K562 (cell line): Measurements from ENCODE around the gene MYL12A. TPM values are rescaled to one million over a fixed set of nuclear protein-coding genes. Genes with fewer than 3 reads are reported as not detected.

Source experiments
- ATAC-seq: fragments of 200-7000 bp; cut with Tn5 transposase; 3 replicates; pipeline ENCODE4 v1.9.1; 2020; ENCODE audit warnings: moderate library complexity
- BruUV-seq: library from RNA; stranded (reverse); fragments of 400-500 nt; replicated peaks from 2 replicates; lab custom pipeline; 2021; lab: Mats Ljungman, UMichigan
- CTCF ChIA-PET: fragments of 300-600 bp; formaldehyde crosslinking; extraction: SDS; loops from one replicate; lab custom pipeline; 2021; ENCODE audit warnings: low intra/inter-chr PET ratio; lab: Yijun Ruan, JAX
- POLR2A ChIA-PET: fragments of 300-600, 350-650 bp; sonication (Branson Sonifier 250); formaldehyde crosslinking; extraction: SDS; loops from one replicate; lab custom pipeline; 2021; ENCODE audit warnings: antibody characterized with exemption, inconsistent platforms; lab: Yijun Ruan, JAX
- DNase-seq, 4 experiments: peaks; one replicate each; pipeline versions ENCODE4 v3.0.0 to v3.0.0-alpha.2; 2011 to 2018; ENCODE audit warnings: low spot score in 3 of 4, mixed read lengths in 3 of 4; ENCODE audit errors: extremely low read depth in 1 of 4
- FAIRE-seq: peaks from 2 replicates; lab custom pipeline; 2011; peaks lifted over from hg19 to GRCh38; lab: Jason Lieb, UNC
- H2AFZ ChIP-seq: 2 replicates; pipeline ENCODE4 v1.6.0; 2011; ENCODE audit warnings: low read depth, low read length, control low read depth, inconsistent platforms
- H3K27ac ChIP-seq: fragments of 200-600 bp; 3 replicates; pipeline ENCODE4 v1.8.0; 2011; ENCODE audit warnings: low read depth, mild to moderate bottlenecking, control low read depth, inconsistent platforms, low read length, moderate library complexity, mixed read lengths; ENCODE audit errors: extremely low read depth
- H3K27me3 ChIP-seq, 2 experiments: fragments of 300-600 bp in 1 of 2; 2 replicates in 1 of 2; 3 replicates in 1 of 2; pipeline versions ENCODE4 v1.6.0 to v1.8.0; 2011; ENCODE audit warnings: inconsistent platforms in 2 of 2, low read length in 2 of 2, mild to moderate bottlenecking in 1 of 2, mixed read lengths in 1 of 2, moderate library complexity in 1 of 2; ENCODE audit not compliant: control insufficient read depth in 2 of 2, insufficient read depth in 2 of 2
- H3K36me3 ChIP-seq: fragments of 300-600 bp; 3 replicates; pipeline ENCODE4 v1.8.0; 2011; ENCODE audit warnings: mild to moderate bottlenecking, low read length, inconsistent platforms; ENCODE audit not compliant: control insufficient read depth, insufficient read depth
- H3K4me1 ChIP-seq, 2 experiments: fragments of 200-600 bp in 1 of 2; replicated peaks in 1 of 2; 2 replicates in 1 of 2; 3 replicates in 1 of 2; pipeline versions ENCODE4 v1.5.1 to v1.8.0; 2011; ENCODE audit warnings: inconsistent platforms in 2 of 2, low read length in 2 of 2, mild to moderate bottlenecking in 1 of 2, mixed read lengths in 1 of 2, moderate library complexity in 1 of 2; ENCODE audit not compliant: control insufficient read depth in 2 of 2, insufficient read depth in 2 of 2
- H3K4me2 ChIP-seq: 2 replicates; pipeline ENCODE4 v1.6.1; 2011; ENCODE audit warnings: low read length, control low read depth, inconsistent platforms, mixed read lengths; ENCODE audit not compliant: insufficient read depth
- H3K4me3 ChIP-seq: fragments of 200-600 bp; sonication (generic), shearing (Covaris generic); 2 replicates; pipeline ENCODE4 v1.5.1; 2016; ENCODE audit warnings: control low read depth, inconsistent platforms
- H3K79me2 ChIP-seq: fragments of 200-600 bp; 3 replicates; pipeline ENCODE4 v1.8.0; 2011; ENCODE audit warnings: low read length, inconsistent platforms; ENCODE audit not compliant: control insufficient read depth, insufficient read depth
- H3K9ac ChIP-seq, 2 experiments: 2 replicates each; pipeline versions ENCODE4 v1.6.0 to v1.6.1; 2011; ENCODE audit warnings: low read depth in 2 of 2, low read length in 2 of 2, control low read depth in 1 of 2, inconsistent platforms in 1 of 2, mild to moderate bottlenecking in 1 of 2, mixed read lengths in 1 of 2; ENCODE audit not compliant: insufficient read depth in 1 of 2
- H3K9me1 ChIP-seq: one replicate; pipeline ENCODE4 v1.6.0; 2011; ENCODE audit warnings: inconsistent platforms, mild to moderate bottlenecking, low read length, moderate library complexity; ENCODE audit not compliant: control insufficient read depth, insufficient read depth
- H3K9me3 ChIP-seq: replicated peaks from 2 replicates; pipeline ENCODE4 v1.5.1; 2011; ENCODE audit warnings: low read depth, low read length, inconsistent platforms; ENCODE audit not compliant: control insufficient read depth, insufficient read depth
- H4K20me1 ChIP-seq: replicated peaks from 2 replicates; pipeline ENCODE4 v1.6.1; 2011; ENCODE audit warnings: low read length, inconsistent platforms, mixed read lengths; ENCODE audit not compliant: control insufficient read depth, insufficient read depth
- ADNP ChIP-seq: fragments of 200-800 bp; sonication (Bioruptor generic); IDR thresholded peaks from 2 replicates; pipeline ENCODE4 v1.6.1; 2016; ENCODE audit warnings: missing genetic modification characterization, missing compliant biosample characterization
- BRCA1 ChIP-seq, 2 experiments: fragments of 450-650 bp in 1 of 2; sonication (generic) in 1 of 2; formaldehyde crosslinking in 1 of 2; IDR thresholded peaks; 2 replicates each; pipeline versions ENCODE4 v1.5.0 to v1.6.1; 2017 to 2020; ENCODE audit warnings: mild to moderate bottlenecking in 1 of 2, missing genetic modification reagents in 1 of 2
- MAZ ChIP-seq, 2 experiments: fragments of 450-650 bp in 1 of 2; sonication (generic) in 1 of 2; formaldehyde crosslinking; IDR thresholded peaks in 1 of 2; conservative IDR thresholded peaks in 1 of 2; 2 replicates each; pipeline versions ENCODE4 v1.4.0 to v1.5.0; 2020; ENCODE audit warnings: mild to moderate bottlenecking in 1 of 2, missing genetic modification reagents in 1 of 2
- PHF21A ChIP-seq: fragments of 450-650 bp; IDR thresholded peaks from 2 replicates; pipeline ENCODE4 v1.6.1; 2017; ENCODE audit warnings: low read depth, borderline replicate concordance
- RAD21 ChIP-seq, 2 experiments: fragments of 250-450 bp in 1 of 2; fragments of 450-650 bp in 1 of 2; sonication (Bioruptor Pico) in 1 of 2; formaldehyde crosslinking in 1 of 2; IDR thresholded peaks in 1 of 2; conservative IDR thresholded peaks in 1 of 2; 2 replicates each; pipeline versions ENCODE4 v1.4.0 to v1.8.0; 2020 to 2022; ENCODE audit warnings: mild to moderate bottlenecking in 2 of 2, moderate library complexity in 1 of 2
- RB1 ChIP-seq: fragments of 450-650 bp; IDR thresholded peaks from 2 replicates; pipeline ENCODE4 v1.6.1; 2017; ENCODE audit warnings: low read depth, mild to moderate bottlenecking
- SOX6 ChIP-seq: fragments of 450-650 bp; IDR thresholded peaks from 2 replicates; pipeline ENCODE4 v1.6.1; 2014; ENCODE audit warnings: mild to moderate bottlenecking
- U2AF2 ChIP-seq: fragments of 200-400 bp; formaldehyde crosslinking; optimal IDR thresholded peaks from 2 replicates; pipeline ENCODE3; 2017; ENCODE audit warnings: low read depth, mild to moderate bottlenecking, low read length
- ZBED1 ChIP-seq: IDR thresholded peaks from 2 replicates; pipeline ENCODE4 v1.6.1; 2014
- ZC3H8 ChIP-seq: fragments of 450-650 bp; IDR thresholded peaks from 2 replicates; pipeline ENCODE4 v1.6.1; 2017
- ZNF143 ChIP-seq: sonication (generic); formaldehyde crosslinking; IDR thresholded peaks from 2 replicates; pipeline ENCODE4 v1.9.0; 2022; ENCODE audit warnings: mild to moderate bottlenecking, missing genetic modification reagents
- WGBS: fragments of 100-300 bp; shearing (Covaris generic); methylation state at CpG from one replicate; pipeline ENCODE4 v1.1.6; 2016; ENCODE audit warnings: low coverage, mixed read lengths; ENCODE audit not compliant: insufficient coverage; ENCODE audit errors: missing lambda C conversion rate; 5-methylcytosine and 5-hydroxymethylcytosine counted together
- in situ Hi-C: fragments of 300-500 bp; cut with MboI; formaldehyde crosslinking; loops from 4 replicates; pipeline ENCODE4 v1.15.0; 2018; ENCODE audit warnings: inconsistent platforms, mixed read lengths
- intact Hi-C: fragments of 100-400 bp; cut with micrococcal nuclease; formaldehyde crosslinking; loops from 2 replicates; pipeline ENCODE4 v1.14.2; 2022
- polyA plus RNA-seq, 8 experiments: library from polyadenylated mRNA; depleted of rRNA in 4 of 8; stranded (reverse) in 5 of 8; unstranded in 3 of 8; fragments of >200 nt; fragmentation: Nextera tagmentation in 2 of 8; fragmentation: Illumina TruSeq in 1 of 8; extraction: Ambion mirVana in 2 of 8; extraction: Trizol in 1 of 8; gene quantifications; 2 replicates each; pipeline versions ENCODE4 v1.2.1 to v1.2.3, GENCODE V29; 2011 to 2014; ENCODE audit warnings: inconsistent platforms in 1 of 8, missing spikeins in 1 of 8
- total RNA-seq, 7 experiments: library from RNA; depleted of rRNA in 6 of 7; stranded (reverse); fragments of >200 nt in 6 of 7; fragmentation: Illumina TruSeq in 2 of 7; extraction: Trizol in 2 of 7; gene quantifications; 2 replicates each; pipeline versions ENCODE4 v1.2.1 to v1.2.3, GENCODE V29; 2011 to 2021; ENCODE audit warnings: low replicate concordance in 1 of 7
- TF ChIP-seq, protein P1 (sequence below): sonication (generic); formaldehyde crosslinking; IDR thresholded peaks from 2 replicates; pipeline ENCODE4 v1.8.0; 2023; ENCODE audit warnings: missing genetic modification reagents, mild to moderate bottlenecking, borderline replicate concordance
- TF ChIP-seq, protein P2 (sequence below): fragments of 450-650 bp; conservative IDR thresholded peaks from 2 replicates; pipeline ENCODE4 v1.6.1; 2016; ENCODE audit warnings: missing genetic modification characterization, low read depth, mild to moderate bottlenecking, missing compliant biosample characterization, moderate library complexity
- TF ChIP-seq, protein P3 (sequence below): IDR thresholded peaks from 2 replicates; pipeline ENCODE4 v1.6.1; 2011; ENCODE audit not compliant: insufficient read length; ENCODE audit errors: extremely low read depth

The MYL12A gene
- total and polyA plus RNA-seq, 9 of the 15 experiments (the other 6 are each of a cell fraction or from before 2014, with no cell fraction given) = 308 to 1,031 (median 559) TPM

DNA sequence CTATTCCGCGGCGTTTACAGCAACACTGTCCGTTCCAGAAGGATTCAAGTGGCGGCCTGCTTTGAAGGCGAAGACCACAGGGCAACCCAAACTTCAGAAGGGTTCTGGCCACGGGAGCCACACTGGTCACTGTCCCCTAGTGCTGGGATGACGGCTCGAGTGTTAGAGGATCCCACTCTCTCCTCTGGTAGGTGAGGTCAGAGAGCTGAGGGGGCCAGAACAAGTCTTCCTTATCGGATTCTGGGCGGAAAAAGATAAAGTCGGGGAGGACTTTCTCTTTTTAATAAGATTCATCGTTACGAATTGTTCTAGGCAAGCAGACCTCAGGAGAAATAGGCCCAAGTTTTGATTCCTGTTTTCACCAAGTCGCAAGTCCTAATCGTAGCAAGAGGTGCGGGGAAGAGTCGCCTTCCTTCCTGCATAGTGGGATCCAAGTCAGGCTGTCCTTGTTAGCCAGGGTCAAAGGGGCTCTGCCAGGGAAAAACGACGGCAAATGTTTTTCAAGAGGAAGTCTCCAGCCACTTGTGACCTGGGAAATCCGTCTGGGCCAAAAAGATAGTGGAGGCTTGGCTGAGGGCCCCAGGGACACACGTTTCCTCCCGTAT lies 864 bp upstream of the MYL12A start:
- H3K27ac ChIP-seq = peak overlapping the region; percentile 100
- POLR2A ChIA-PET = interaction anchor here (0.6 to 4.1 kb wide), 58 partner anchors 9 to 591 kb away, joined by 3 to 35 read pairs (median 4); partner anchors contain the start of genes MYL12B, MYOM1 and SMCHD1
- in situ Hi-C loops (loop anchor here (5.0 kb wide), 1 partner anchor 304 kb away; no protein-coding TSS in a partner anchor), intact Hi-C loops (loop anchor here (1.0 to 5.0 kb wide), 7 partner anchors 59 to 480 kb away; no protein-coding TSS in a partner anchor)
- peaks cover 61% of the 10 kb centered on the region for H3K79me2 ChIP-seq
- H4K20me1 ChIP-seq = peaks cover 14% of the 10 kb centered on the region; the same call in 1 of the 2 replicates
- peak overlapping the region; percentile 90 for H3K4me2 ChIP-seq
- BruUV-seq = no TSS peak
- no peak for FAIRE-seq
- peaks cover 3 to 13% of the 10 kb centered on the region in 2 experiments; a peak in 3 of 5 replicates for H3K4me1 ChIP-seq
- ATAC-seq = peak; percentile 65
- no peaks in the 10 kb centered on the region for H3K27me3 ChIP-seq
- peak; percentile 79 to 89 (median 80) for DNase-seq
- H2AFZ ChIP-seq = peak overlapping the region; percentile 100
- H3K36me3 ChIP-seq = peaks cover 32% of the 10 kb centered on the region
- CTCF ChIA-PET = interaction anchor here (0.7 to 4.3 kb wide), 6 partner anchors 299 to 821 kb away, joined by 3 to 64 read pairs (median 3); no protein-coding TSS in a partner anchor
- H3K9ac ChIP-seq = peak overlapping the region; percentile 93 to 99
- H3K4me3 ChIP-seq = peak overlapping the region; percentile 92
- H3K9me3 ChIP-seq = 0 out of 2 replicates have a peak, but pooled peaks cover 2% of the 10 kb centered on the region
- H3K9me1 ChIP-seq = no peaks in the 10 kb centered on the region
- under 1% methylated on average over 23 of the region's 23 CpGs for WGBS
- TF ChIP-seq RB1 (no peak), RAD21 (CRISPR knock-in tag; conservative IDR thresholded peaks at IDR 0.05 in 1 of 2, IDR thresholded peaks at IDR 0.05 in 1 of 2) (no peak), BRCA1 (IDR thresholded peaks at IDR 0.05) (no peak), BRCA1 (CRISPR knock-in tag; IDR thresholded peaks at IDR 0.05) (no peak), U2AF2 (no peak), SOX6 (peak; percentile 75), PHF21A (no peak), ZNF143 (CRISPR knock-in tag) (peak; percentile 49; the same call in 1 of the 2 replicates), MAZ (CRISPR knock-in tag; conservative IDR thresholded peaks at IDR 0.05 in 1 of 2, IDR thresholded peaks at IDR 0.05 in 1 of 2) (no peak; a peak in 1 of 4 replicates), ADNP (tag) (no peak), ZBED1 (peak; percentile 22; the same call in 1 of the 2 replicates), ZC3H8 (no peak)
- TF ChIP-seq, protein P1, sequence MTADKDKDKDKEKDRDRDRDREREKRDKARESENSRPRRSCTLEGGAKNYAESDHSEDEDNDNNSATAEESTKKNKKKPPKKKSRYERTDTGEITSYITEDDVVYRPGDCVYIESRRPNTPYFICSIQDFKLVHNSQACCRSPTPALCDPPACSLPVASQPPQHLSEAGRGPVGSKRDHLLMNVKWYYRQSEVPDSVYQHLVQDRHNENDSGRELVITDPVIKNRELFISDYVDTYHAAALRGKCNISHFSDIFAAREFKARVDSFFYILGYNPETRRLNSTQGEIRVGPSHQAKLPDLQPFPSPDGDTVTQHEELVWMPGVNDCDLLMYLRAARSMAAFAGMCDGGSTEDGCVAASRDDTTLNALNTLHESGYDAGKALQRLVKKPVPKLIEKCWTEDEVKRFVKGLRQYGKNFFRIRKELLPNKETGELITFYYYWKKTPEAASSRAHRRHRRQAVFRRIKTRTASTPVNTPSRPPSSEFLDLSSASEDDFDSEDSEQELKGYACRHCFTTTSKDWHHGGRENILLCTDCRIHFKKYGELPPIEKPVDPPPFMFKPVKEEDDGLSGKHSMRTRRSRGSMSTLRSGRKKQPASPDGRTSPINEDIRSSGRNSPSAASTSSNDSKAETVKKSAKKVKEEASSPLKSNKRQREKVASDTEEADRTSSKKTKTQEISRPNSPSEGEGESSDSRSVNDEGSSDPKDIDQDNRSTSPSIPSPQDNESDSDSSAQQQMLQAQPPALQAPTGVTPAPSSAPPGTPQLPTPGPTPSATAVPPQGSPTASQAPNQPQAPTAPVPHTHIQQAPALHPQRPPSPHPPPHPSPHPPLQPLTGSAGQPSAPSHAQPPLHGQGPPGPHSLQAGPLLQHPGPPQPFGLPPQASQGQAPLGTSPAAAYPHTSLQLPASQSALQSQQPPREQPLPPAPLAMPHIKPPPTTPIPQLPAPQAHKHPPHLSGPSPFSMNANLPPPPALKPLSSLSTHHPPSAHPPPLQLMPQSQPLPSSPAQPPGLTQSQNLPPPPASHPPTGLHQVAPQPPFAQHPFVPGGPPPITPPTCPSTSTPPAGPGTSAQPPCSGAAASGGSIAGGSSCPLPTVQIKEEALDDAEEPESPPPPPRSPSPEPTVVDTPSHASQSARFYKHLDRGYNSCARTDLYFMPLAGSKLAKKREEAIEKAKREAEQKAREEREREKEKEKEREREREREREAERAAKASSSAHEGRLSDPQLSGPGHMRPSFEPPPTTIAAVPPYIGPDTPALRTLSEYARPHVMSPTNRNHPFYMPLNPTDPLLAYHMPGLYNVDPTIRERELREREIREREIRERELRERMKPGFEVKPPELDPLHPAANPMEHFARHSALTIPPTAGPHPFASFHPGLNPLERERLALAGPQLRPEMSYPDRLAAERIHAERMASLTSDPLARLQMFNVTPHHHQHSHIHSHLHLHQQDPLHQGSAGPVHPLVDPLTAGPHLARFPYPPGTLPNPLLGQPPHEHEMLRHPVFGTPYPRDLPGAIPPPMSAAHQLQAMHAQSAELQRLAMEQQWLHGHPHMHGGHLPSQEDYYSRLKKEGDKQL = no peak
- TF ChIP-seq, protein P2, sequence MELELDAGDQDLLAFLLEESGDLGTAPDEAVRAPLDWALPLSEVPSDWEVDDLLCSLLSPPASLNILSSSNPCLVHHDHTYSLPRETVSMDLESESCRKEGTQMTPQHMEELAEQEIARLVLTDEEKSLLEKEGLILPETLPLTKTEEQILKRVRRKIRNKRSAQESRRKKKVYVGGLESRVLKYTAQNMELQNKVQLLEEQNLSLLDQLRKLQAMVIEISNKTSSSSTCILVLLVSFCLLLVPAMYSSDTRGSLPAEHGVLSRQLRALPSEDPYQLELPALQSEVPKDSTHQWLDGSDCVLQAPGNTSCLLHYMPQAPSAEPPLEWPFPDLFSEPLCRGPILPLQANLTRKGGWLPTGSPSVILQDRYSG (tag) = peak; percentile 58; the same call in 1 of the 2 replicates
- TF ChIP-seq, protein P3, sequence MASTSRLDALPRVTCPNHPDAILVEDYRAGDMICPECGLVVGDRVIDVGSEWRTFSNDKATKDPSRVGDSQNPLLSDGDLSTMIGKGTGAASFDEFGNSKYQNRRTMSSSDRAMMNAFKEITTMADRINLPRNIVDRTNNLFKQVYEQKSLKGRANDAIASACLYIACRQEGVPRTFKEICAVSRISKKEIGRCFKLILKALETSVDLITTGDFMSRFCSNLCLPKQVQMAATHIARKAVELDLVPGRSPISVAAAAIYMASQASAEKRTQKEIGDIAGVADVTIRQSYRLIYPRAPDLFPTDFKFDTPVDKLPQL = no peak
